ENCODE data around the gene TEX19.

GRCh38 chr17:82408288-82408937 is 49.4 kb downstream of the TEX19 start:
- TF ChIP-seq NFIC (IDR thresholded peaks at IDR 0.05), result no peak
- TF ChIP-seq TCF12 (IDR thresholded peaks at IDR 0.05; ENCODE audit: low read depth), result no peak
- TF ChIP-seq RAD21 (IDR thresholded peaks at IDR 0.05; ENCODE audit: low read depth), result no peak
- no peak for TF ChIP-seq YY1 (IDR thresholded peaks at IDR 0.05; ENCODE audit: low read depth)
- no peak for TF ChIP-seq CEBPB (IDR thresholded peaks at IDR 0.05)
- TF ChIP-seq EP300 (IDR thresholded peaks at IDR 0.05; ENCODE audit: borderline replicate concordance), result no peak
- no peak for TF ChIP-seq MAX (IDR thresholded peaks at IDR 0.05)
- no peak for TF ChIP-seq TAF1 (IDR thresholded peaks at IDR 0.05; ENCODE audit: low read depth)
- no peak for TF ChIP-seq REST (IDR thresholded peaks at IDR 0.05; ENCODE audit: low read depth)
- TF ChIP-seq CREB1 (IDR thresholded peaks at IDR 0.05; ENCODE audit: low read depth), result no peak
- TF ChIP-seq FOXM1 (IDR thresholded peaks at IDR 0.05; ENCODE audit: borderline replicate concordance, low read depth), result no peak
- TF ChIP-seq USF1 (IDR thresholded peaks at IDR 0.05), result no peak

All from Ishikawa (cell line).